ENCODE measurements around the gene GPD1L.
A peak's percentile ranks its signal among the peaks of the same experiment; 100 is the strongest.

GPD1L gene

GRCh38 chr3:32140943-32141342 is 34.5 kb downstream of the GPD1L start:
- DNase-seq, result no peak

- DNase-seq, result peak; percentile 21
Observed at GRCh38 chr3:32143849-32144757, 37.7 kb downstream of the GPD1L start.

GRCh38 chr3:32146746-32147211 is 40.4 kb downstream of the GPD1L start:
- DNase-seq, result no peak

GRCh38 chr3:32147509-32147908 is 41.1 kb downstream of the GPD1L start:
- DNase-seq, result no peak

- DNase-seq, result no peak
Observed at GRCh38 chr3:32147933-32148332, 41.5 kb downstream of the GPD1L start.

GRCh38 chr3:32148351-32148750 is 41.9 kb downstream of the GPD1L start:
- DNase-seq, result no peak

GRCh38 chr3:32153414-32154204 is 47.2 kb downstream of the GPD1L start:
- DNase-seq, result no peak

GRCh38 chr3:32154205-32154579 is 47.8 kb downstream of the GPD1L start:
- no peak for DNase-seq

GRCh38 chr3:32155117-32155516 is 48.7 kb downstream of the GPD1L start:
- DNase-seq, result no peak

GRCh38 chr3:32157600-32158264 is 51.3 kb downstream of the GPD1L start:
- no peak for DNase-seq

GRCh38 chr3:32160706-32161214 is 54.3 kb downstream of the GPD1L start:
- DNase-seq, result no peak

GRCh38 chr3:32165442-32165841 is 59.0 kb downstream of the GPD1L start:
- no peak for DNase-seq

GRCh38 chr3:32166654-32167053 is 60.2 kb downstream of the GPD1L start:
- no peak for DNase-seq

GRCh38 chr3:32172420-32172819 is 66.0 kb downstream of the GPD1L start:
- no peak for DNase-seq

- peak; percentile 12 for DNase-seq
Observed at GRCh38 chr3:32175607-32176197, 69.3 kb downstream of the GPD1L start.

GRCh38 chr3:32176989-32177701 is 70.7 kb downstream of the GPD1L start:
- peak; percentile 46 for DNase-seq

- peak; percentile 34 for DNase-seq
Observed at GRCh38 chr3:32177702-32178198, 71.3 kb downstream of the GPD1L start.

GRCh38 chr3:32180141-32180784 is 73.8 kb downstream of the GPD1L start:
- DNase-seq, result no peak

GRCh38 chr3:32181365-32181764 is 74.9 kb downstream of the GPD1L start:
- DNase-seq, result no peak

- no peak for DNase-seq
Observed at GRCh38 chr3:32181796-32182195, 75.4 kb downstream of the GPD1L start.

- no peak for DNase-seq
Observed at GRCh38 chr3:32184187-32184730, 77.8 kb downstream of the GPD1L start.
